HepG2 (cell line): ENCODE results near the gene GPR183. TPM values are rescaled to one million over a fixed set of nuclear protein-coding genes. Genes with fewer than 3 reads are reported as not detected.

Experiments used
- ATAC-seq: fragments of 200-7000 bp; cut with Tn5 transposase; 3 replicates; pipeline ENCODE4 v1.9.1; 2020; ENCODE audit warnings: mild to moderate bottlenecking, moderate library complexity
- Bru-seq: library from RNA; stranded (reverse); fragments of 400-500 nt; gene quantifications from one replicate; lab custom pipeline; 2021; lab: Mats Ljungman, UMichigan
- BruChase-seq, 2 experiments: library from RNA; stranded (reverse); fragments of 400-500 nt; gene quantifications; one replicate each; lab custom pipeline; 2021; lab: Mats Ljungman, UMichigan
- BruUV-seq: library from RNA; stranded (reverse); fragments of 400-500 nt; replicated peaks from 2 replicates; lab custom pipeline; 2021; lab: Mats Ljungman, UMichigan
- CTCF ChIA-PET: fragments of 300-600 bp; formaldehyde crosslinking; extraction: SDS; loops from one replicate; lab custom pipeline; 2021; ENCODE audit warnings: low total read pairs, inconsistent platforms, low intra/inter-chr PET ratio; lab: Yijun Ruan, JAX
- POLR2A ChIA-PET: fragments of 350-600 bp; sonication (Branson Sonifier 250); formaldehyde crosslinking; loops from one replicate; lab custom pipeline; 2020; ENCODE audit warnings: antibody characterized with exemption, inconsistent platforms; lab: Yijun Ruan, JAX
- DNase-seq: peaks from one replicate; pipeline ENCODE4 v3.0.0-alpha.2; 2015; ENCODE audit warnings: low spot score
- FAIRE-seq: peaks from 3 replicates; lab custom pipeline; 2011; peaks lifted over from hg19 to GRCh38; lab: Jason Lieb, UNC
- H2AFZ ChIP-seq: one replicate; pipeline ENCODE4 v1.6.1; 2011; ENCODE audit warnings: low read length, inconsistent platforms
- H3K27ac ChIP-seq: fragments of 300-600 bp; 3 replicates; pipeline ENCODE4 v1.8.0; 2011; ENCODE audit warnings: mixed run types, mild to moderate bottlenecking, mixed read lengths, low read length, inconsistent platforms; ENCODE audit not compliant: insufficient read depth; ENCODE audit errors: extremely low read length
- H3K27me3 ChIP-seq, 2 experiments: fragments of 200-600 bp in 1 of 2; 2 replicates in 1 of 2; 3 replicates in 1 of 2; pipeline versions ENCODE4 v1.6.0 to v1.8.0; 2011; ENCODE audit warnings: low read length in 2 of 2, mild to moderate bottlenecking in 2 of 2, moderate library complexity in 2 of 2, inconsistent platforms in 1 of 2; ENCODE audit not compliant: insufficient read depth in 2 of 2, control insufficient read depth in 1 of 2
- H3K36me3 ChIP-seq, 2 experiments: fragments of 200-600 bp in 1 of 2; replicated peaks in 1 of 2; 2 replicates in 1 of 2; 3 replicates in 1 of 2; pipeline versions ENCODE4 v1.5.1 to v1.8.0; 2011; ENCODE audit warnings: low read length in 2 of 2, inconsistent platforms in 1 of 2; ENCODE audit not compliant: insufficient read depth in 2 of 2, control insufficient read depth in 1 of 2
- H3K4me1 ChIP-seq: 2 replicates; pipeline ENCODE4 v1.5.1; 2012; ENCODE audit warnings: low read length, inconsistent platforms; ENCODE audit not compliant: insufficient read depth
- H3K4me2 ChIP-seq: 2 replicates; pipeline ENCODE4 v1.6.0; 2011; ENCODE audit warnings: low read depth, low read length, inconsistent platforms
- H3K4me3 ChIP-seq, 3 experiments: fragments of 200-600 bp in 1 of 3; sonication (generic), shearing (Covaris generic) in 1 of 3; replicated peaks in 1 of 3; 2 replicates each; pipeline ENCODE4 v1.5.1; 2011 to 2016; ENCODE audit warnings: low read length in 3 of 3, inconsistent platforms in 2 of 3, low read depth in 2 of 3, mild to moderate bottlenecking in 2 of 3, control low read depth in 1 of 3, mixed read lengths in 1 of 3; ENCODE audit not compliant: insufficient read depth in 1 of 3
- H3K79me2 ChIP-seq: one replicate; pipeline ENCODE4 v1.6.1; 2011; ENCODE audit warnings: low read length, inconsistent platforms; ENCODE audit not compliant: insufficient read depth
- H3K9ac ChIP-seq: 2 replicates; pipeline ENCODE4 v1.6.0; 2011; ENCODE audit warnings: mild to moderate bottlenecking, low read depth, low read length, inconsistent platforms; ENCODE audit not compliant: insufficient read depth
- H3K9me3 ChIP-seq: 2 replicates; pipeline ENCODE4 v1.5.1; 2012; ENCODE audit warnings: mild to moderate bottlenecking, low read length
- H4K20me1 ChIP-seq: 2 replicates; pipeline ENCODE4 v1.6.0; 2011; ENCODE audit warnings: inconsistent platforms, mild to moderate bottlenecking, low read length, moderate library complexity; ENCODE audit not compliant: insufficient read depth
- LRRFIP1 ChIP-seq: sonication (generic); formaldehyde crosslinking; conservative IDR thresholded peaks from 2 replicates; pipeline ENCODE4 v1.4.0; 2020; ENCODE audit warnings: missing genetic modification reagents
- POGZ ChIP-seq: sonication (generic); formaldehyde crosslinking; IDR thresholded peaks from 2 replicates; pipeline ENCODE4 v1.4.0; 2020; ENCODE audit warnings: mild to moderate bottlenecking, missing genetic modification reagents
- SALL2 ChIP-seq: sonication (generic); formaldehyde crosslinking; IDR thresholded peaks from 2 replicates; pipeline ENCODE4 v1.8.1; 2023; ENCODE audit warnings: mild to moderate bottlenecking, missing genetic modification reagents, inconsistent platforms
- SSRP1 ChIP-seq: IDR thresholded peaks from 2 replicates; pipeline ENCODE4 v1.6.1; 2016; ENCODE audit warnings: control low read depth
- TCF7 ChIP-seq: sonication (generic); IDR thresholded peaks from 2 replicates; pipeline ENCODE4 v1.6.1; 2016; ENCODE audit warnings: antibody characterized with exemption, low read depth
- TEF ChIP-seq: sonication (generic); formaldehyde crosslinking; IDR thresholded peaks from 2 replicates; pipeline ENCODE4 v1.5.0; 2020; ENCODE audit warnings: missing genetic modification reagents
- TFDP2 ChIP-seq: sonication (generic); formaldehyde crosslinking; IDR thresholded peaks from 2 replicates; pipeline ENCODE4 v1.4.0; 2020; ENCODE audit warnings: missing genetic modification reagents
- ZNF224 ChIP-seq: sonication (generic); formaldehyde crosslinking; IDR thresholded peaks from 2 replicates; pipeline ENCODE4 v1.5.0; 2020; ENCODE audit warnings: mild to moderate bottlenecking, missing genetic modification reagents
- ZNF263 ChIP-seq: sonication (generic); formaldehyde crosslinking; IDR thresholded peaks from 2 replicates; pipeline ENCODE4 v1.4.0; 2020; ENCODE audit warnings: missing genetic modification reagents
- ZNF674 ChIP-seq: sonication (generic); formaldehyde crosslinking; IDR thresholded peaks from 2 replicates; pipeline ENCODE4 v1.5.0; 2020; ENCODE audit warnings: low read depth, mild to moderate bottlenecking, missing genetic modification reagents
- ZNF687 ChIP-seq: sonication (generic); formaldehyde crosslinking; IDR thresholded peaks from 2 replicates; pipeline ENCODE4 v1.5.1; 2020; ENCODE audit warnings: mild to moderate bottlenecking, missing genetic modification reagents, moderate library complexity
- ZNF766 ChIP-seq: sonication (generic); formaldehyde crosslinking; IDR thresholded peaks from 2 replicates; pipeline ENCODE4 v1.5.0; 2020; ENCODE audit warnings: missing genetic modification reagents, borderline replicate concordance
- WGBS: methylation state at CpG from one replicate; pipeline ENCODE4 v1.1.6; 2017; ENCODE audit warnings: low lambda C conversion rate; 5-methylcytosine and 5-hydroxymethylcytosine counted together
- in situ Hi-C: cut with HindIII; loops from 2 replicates; pipeline ENCODE4 v1.10.0; 2017; ENCODE audit warnings: low pct_unique_long_range_greater_than_20kb; ENCODE audit not compliant: extremely low pct_ligation_motif_present
- intact Hi-C: fragments of 100-400 bp; cut with micrococcal nuclease; formaldehyde crosslinking; loops from one replicate; pipeline ENCODE4 v1.10.0; 2022; ENCODE audit not compliant: unreplicated experiment
- long read RNA-seq, 2 experiments: library from RNA in 1 of 2; library from polyadenylated mRNA in 1 of 2; stranded (forward) in 1 of 2; unstranded in 1 of 2; transcript quantifications; one replicate each; pipeline ENCODE4 v2.0.0, GENCODE V29; 2019 to 2022
- polyA minus RNA-seq, 3 experiments: library from RNA; depleted of rRNA, polyadenylated mRNA; stranded (reverse); fragments of >200 nt; gene quantifications; 2 replicates each; pipeline ENCODE4 v1.2.3, GENCODE V29; 2011; ENCODE audit warnings: low replicate concordance in 1 of 3
- polyA plus RNA-seq, 8 experiments: library from polyadenylated mRNA; depleted of rRNA in 3 of 8; stranded (reverse) in 7 of 8; unstranded in 1 of 8; fragments of >200 nt; fragmentation: Illumina TruSeq in 4 of 8; extraction: Trizol in 4 of 8; gene quantifications; 2 replicates each; pipeline versions ENCODE4 v1.2.1 to v1.2.3, GENCODE V29; 2011 to 2016; ENCODE audit warnings: low read depth in 4 of 8, missing spikeins in 1 of 8, mixed read lengths in 1 of 8; ENCODE audit not compliant: insufficient read depth in 1 of 8
- total RNA-seq, 5 experiments: library from RNA; depleted of rRNA; stranded (reverse); fragments of >200 nt; fragmentation: Illumina TruSeq; extraction: Trizol; gene quantifications; 2 replicates each; pipeline ENCODE4 v1.2.3, GENCODE V29; 2016; ENCODE audit warnings: low read depth in 1 of 5

GPR183 gene
- total RNA-seq (2016; rRNA removed; fragmentation: Illumina TruSeq; extraction: Trizol) (not detected in 2 replicates), polyA plus RNA-seq (2011; rRNA removed) (not detected in 2 replicates), polyA minus RNA-seq (2011; rRNA and poly(A)+ RNA removed; ENCODE audit: low replicate concordance) (not detected in 2 replicates), Bru-seq, nascent RNA (percentile 19 among the genes with signal in this experiment), BruChase-seq, experiment 1, labeled RNA remaining after a 6-hour chase (percentile 21 among the genes with signal in this experiment), BruChase-seq, experiment 2, labeled RNA remaining after a 2-hour chase (percentile 30 among the genes with signal in this experiment)
- not detected in 2 replicates for total RNA-seq (2016; cell fraction: cytosol; rRNA removed; fragmentation: Illumina TruSeq; extraction: Trizol; ENCODE audit: low read depth)
- not detected in 2 replicates for total RNA-seq (2016; cell fraction: insoluble cytoplasmic fraction; rRNA removed; fragmentation: Illumina TruSeq; extraction: Trizol)
- total RNA-seq (2016; cell fraction: membrane; rRNA removed; fragmentation: Illumina TruSeq; extraction: Trizol), result not detected in 2 replicates
- total RNA-seq (2016; cell fraction: nucleus; rRNA removed; fragmentation: Illumina TruSeq; extraction: Trizol), result not detected in 2 replicates
- polyA plus RNA-seq (2011; cell fraction: cytosol; rRNA removed), result not detected in 2 replicates
- polyA plus RNA-seq (2011; cell fraction: nucleus; rRNA removed), result not detected in 2 replicates
- polyA plus RNA-seq (2012), result 0.08 TPM in 1 of 2 replicates, not detected in the other
- polyA plus RNA-seq (2016; cell fraction: cytosol; fragmentation: Illumina TruSeq; extraction: Trizol; ENCODE audit: low read depth), result not detected in 2 replicates
- not detected in 2 replicates for polyA plus RNA-seq (2016; cell fraction: insoluble cytoplasmic fraction; fragmentation: Illumina TruSeq; extraction: Trizol; ENCODE audit: low read depth)
- polyA plus RNA-seq (2016; cell fraction: membrane; fragmentation: Illumina TruSeq; extraction: Trizol; ENCODE audit: low read depth), result not detected in 2 replicates
- not detected in 2 replicates for polyA plus RNA-seq (2016; cell fraction: nucleus; fragmentation: Illumina TruSeq; extraction: Trizol; ENCODE audit: insufficient read depth, low read depth)
- polyA minus RNA-seq (2011; cell fraction: cytosol; rRNA and poly(A)+ RNA removed), result not detected in 2 replicates
- 0.26 TPM in 1 of 2 replicates, not detected in the other for polyA minus RNA-seq (2011; cell fraction: nucleus; rRNA and poly(A)+ RNA removed)
- long read RNA-seq, experiment 1, result 0 reads
- long read RNA-seq, experiment 2, result 0 reads

GRCh38 chr13:99307247-99307646, at the start of gene GPR183:
TSS of gene GPR183 (minus strand) at chr13:99307399. CDS start at chr13:99296145, 11,254 bp downstream.
- no peak within 1 kb of the TSS for H3K27ac ChIP-seq
- WGBS, result 86% methylated on average over 4 of the region's 4 CpGs
- intact Hi-C loops, result no loop called here
- no peak within 1 kb of the TSS for H3K4me3 ChIP-seq
- no peaks in the 10 kb centered on the region for H3K27me3 ChIP-seq
- peaks cover 2 to 11% of the 10 kb centered on the region in 2 experiments; a peak in 3 of 5 replicates for H3K36me3 ChIP-seq
- no peak within 1 kb of the TSS for H3K4me2 ChIP-seq
- H4K20me1 ChIP-seq, result no peaks in the 10 kb centered on the region
- ChIA-PET POLR2A (no interaction called here), CTCF (no interaction called here)
- FAIRE-seq (no peak), DNase-seq (no peak), ATAC-seq (no peak)
- no peak within 1 kb of the TSS for H2AFZ ChIP-seq
- H3K79me2 ChIP-seq, result no peaks in the 10 kb centered on the region
- in situ Hi-C loops, result no loop called here
- no TSS peak for BruUV-seq
- H3K9me3 ChIP-seq, result no peaks in the 10 kb centered on the region
- H3K9ac ChIP-seq, result no peak within 1 kb of the TSS
- H3K4me1 ChIP-seq, result no peaks in the 10 kb centered on the region
- TF ChIP-seq SALL2 (CRISPR knock-in tag) (no peak), LRRFIP1 (CRISPR knock-in tag) (no peak), ZNF687 (CRISPR knock-in tag) (no peak), POGZ (CRISPR knock-in tag) (no peak), ZNF263 (CRISPR knock-in tag) (no peak), TEF (CRISPR knock-in tag) (no peak), ZNF224 (CRISPR knock-in tag) (no peak), SSRP1 (CRISPR knock-in tag) (no peak), TFDP2 (CRISPR knock-in tag) (no peak), ZNF766 (CRISPR knock-in tag) (no peak), TCF7 (no peak), ZNF674 (CRISPR knock-in tag) (no peak)
